ENCODE results near the gene ESPNL. TPM values are rescaled to one million over a fixed set of nuclear protein-coding genes. Genes with fewer than 3 reads are reported as not detected.

ESPNL gene
- total RNA-seq, 2 experiments from 2014 or later, result not detected

DNA sequence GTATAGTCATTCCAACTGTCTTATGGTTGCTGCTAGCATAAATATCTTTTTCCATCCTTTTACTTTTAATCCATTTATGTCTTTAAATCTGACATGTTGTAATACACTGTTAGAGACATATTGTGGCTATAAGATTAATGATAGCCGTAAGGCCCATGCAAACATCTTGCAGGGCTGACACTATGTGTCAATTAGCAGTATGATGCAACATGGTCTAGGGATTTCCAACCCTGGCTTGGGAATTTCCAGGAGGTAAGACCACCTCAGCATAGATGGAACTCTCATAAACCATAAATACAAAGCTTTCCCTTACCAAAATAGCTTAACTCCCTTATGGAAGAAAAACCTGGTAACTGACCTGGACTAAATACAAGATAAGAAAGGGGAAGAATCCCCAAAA, 22.8 kb upstream of the ESPNL start:
- Histone ChIP-seq H3K4me3 (ENCODE audit: low read length) (no peak overlapping the region), H3K36me3 (ENCODE audit: insufficient read depth, low read length) (peaks cover 18% of the 10 kb centered on the region), H3K9me3 (ENCODE audit: control insufficient read depth in 1 of 2, insufficient read depth in 1 of 2, low read length in 2 of 2) (no peaks in the 10 kb centered on the region), H3K27me3 (ENCODE audit: control insufficient read depth in 1 of 2, insufficient read depth in 2 of 2, low read length in 2 of 2) (no peaks in the 10 kb centered on the region), H3K27ac (ENCODE audit: low read depth in 1 of 2, low read length in 2 of 2) (no peak overlapping the region), H3K4me1 (ENCODE audit: insufficient read depth, low read length) (no peaks in the 10 kb centered on the region)
- ChIA-PET POLR2A (interaction anchor here (0.6 kb wide), 1 partner anchor 8 kb away, joined by 3 read pairs; no protein-coding TSS in a partner anchor), CTCF (interaction anchor here (1.0 kb wide), 1 partner anchor 154 kb away, joined by 3 read pairs; no protein-coding TSS in a partner anchor)
- Mint-ChIP-seq H3K36me3 (ENCODE audit: low read depth) (peaks cover 85% of the 10 kb centered on the region), H3K27me3 (no peaks in the 10 kb centered on the region), H3K27ac (no peak overlapping the region), H3K4me1 (ENCODE audit: low read depth) (peaks cover 9% of the 10 kb centered on the region), H3K9me3 (no peaks in the 10 kb centered on the region), H3K4me3 (no peak overlapping the region)
- no peak for TF ChIP-seq CTCF (IDR thresholded peaks at IDR 0.05)
- ATAC-seq (ENCODE audit: poor library complexity) (no peak), DNase-seq (no peak)
- intact Hi-C loops (cut with DNase I, micrococcal nuclease), result no loop called here

- ChIA-PET POLR2A (no interaction called here), CTCF (no interaction called here)
- DNase-seq (no peak), ATAC-seq (ENCODE audit: poor library complexity) (no peak)
- Mint-ChIP-seq H3K9me3 (no peaks in the 10 kb centered on the region), H3K4me1 (ENCODE audit: low read depth) (peaks cover 5% of the 10 kb centered on the region), H3K27me3 (no peaks in the 10 kb centered on the region), H3K4me3 (no peak overlapping the region), H3K27ac (no peak overlapping the region), H3K36me3 (ENCODE audit: low read depth) (peaks cover 88% of the 10 kb centered on the region)
- Histone ChIP-seq H3K4me1 (ENCODE audit: insufficient read depth, low read length) (no peaks in the 10 kb centered on the region), H3K36me3 (ENCODE audit: insufficient read depth, low read length) (peaks cover 35% of the 10 kb centered on the region), H3K27me3 (ENCODE audit: control insufficient read depth in 1 of 2, insufficient read depth in 2 of 2, low read length in 2 of 2) (no peaks in the 10 kb centered on the region), H3K4me3 (ENCODE audit: low read length) (no peak overlapping the region), H3K9me3 (ENCODE audit: control insufficient read depth in 1 of 2, insufficient read depth in 1 of 2, low read length in 2 of 2) (no peaks in the 10 kb centered on the region), H3K27ac (ENCODE audit: low read depth in 1 of 2, low read length in 2 of 2) (no peak overlapping the region)
- intact Hi-C loops (cut with DNase I, micrococcal nuclease), result no loop called here
- no peak for TF ChIP-seq CTCF (IDR thresholded peaks at IDR 0.05)
Observed at GRCh38 chr2:238079874-238080327, 20.2 kb upstream of the ESPNL start.

DNA sequence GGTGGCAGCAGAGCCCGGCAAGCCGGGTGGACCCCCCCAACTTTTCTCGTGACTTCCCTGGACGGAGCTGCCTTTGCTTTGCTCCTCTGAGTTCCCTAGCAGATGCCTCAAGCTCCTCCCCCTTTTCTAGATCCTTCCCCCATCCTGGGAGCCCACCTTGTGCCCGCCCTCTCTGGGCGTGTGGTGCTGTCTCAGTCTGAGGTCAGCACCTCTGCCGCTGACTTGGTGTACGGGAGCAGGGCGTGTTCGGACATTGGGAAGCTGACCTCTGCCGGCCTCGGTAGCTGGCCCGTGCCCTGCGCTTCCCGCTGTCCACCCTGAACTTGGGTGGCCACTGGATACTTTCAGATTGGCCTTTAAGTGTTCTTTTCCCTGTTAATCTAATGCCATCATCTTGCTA, 19.6 kb upstream of the ESPNL start:
- TF ChIP-seq CTCF (IDR thresholded peaks at IDR 0.05), result no peak
- H3K27me3 ChIP-seq (ENCODE audit: control insufficient read depth in 1 of 2, insufficient read depth in 2 of 2, low read length in 2 of 2), result no peaks in the 10 kb centered on the region
- Mint-ChIP-seq H3K4me1 (ENCODE audit: low read depth) (no peaks in the 10 kb centered on the region), H3K27me3 (no peaks in the 10 kb centered on the region), H3K4me3 (no peak overlapping the region), H3K9me3 (no peaks in the 10 kb centered on the region), H3K27ac (no peak overlapping the region), H3K36me3 (ENCODE audit: low read depth) (peaks cover 85% of the 10 kb centered on the region)
- no peaks in the 10 kb centered on the region for H3K9me3 ChIP-seq (ENCODE audit: control insufficient read depth in 1 of 2, insufficient read depth in 1 of 2, low read length in 2 of 2)
- ChIA-PET POLR2A (no interaction called here), CTCF (no interaction called here)
- no peaks in the 10 kb centered on the region for H3K4me1 ChIP-seq (ENCODE audit: insufficient read depth, low read length)
- intact Hi-C loops (cut with DNase I, micrococcal nuclease), result no loop called here
- H3K36me3 ChIP-seq (ENCODE audit: insufficient read depth, low read length), result peaks cover 37% of the 10 kb centered on the region
- no peak overlapping the region for H3K4me3 ChIP-seq (ENCODE audit: low read length)
- no peak for ATAC-seq (ENCODE audit: poor library complexity)
- DNase-seq, result no peak
- no peak overlapping the region for H3K27ac ChIP-seq (ENCODE audit: low read depth in 1 of 2, low read length in 2 of 2)
